ELR (cell line): ENCODE data around the gene CCDC167.
A peak's percentile ranks its signal among the peaks of the same experiment; 100 is the strongest.

Experiments used
- DNase-seq: peaks from one replicate; pipeline ENCODE4 v3.0.0-alpha.2; 2015; ENCODE audit warnings: low read depth

Gene CCDC167

GRCh38 chr6:37530297-37530696, 30.6 kb upstream of the CCDC167 start:
- DNase-seq: no peak

GRCh38 chr6:37528541-37528940, 28.8 kb upstream of the CCDC167 start:
- DNase-seq: no peak

- DNase-seq: peak; percentile 47
Measured at GRCh38 chr6:37525460-37526357, 26.0 kb upstream of the CCDC167 start.

DNA sequence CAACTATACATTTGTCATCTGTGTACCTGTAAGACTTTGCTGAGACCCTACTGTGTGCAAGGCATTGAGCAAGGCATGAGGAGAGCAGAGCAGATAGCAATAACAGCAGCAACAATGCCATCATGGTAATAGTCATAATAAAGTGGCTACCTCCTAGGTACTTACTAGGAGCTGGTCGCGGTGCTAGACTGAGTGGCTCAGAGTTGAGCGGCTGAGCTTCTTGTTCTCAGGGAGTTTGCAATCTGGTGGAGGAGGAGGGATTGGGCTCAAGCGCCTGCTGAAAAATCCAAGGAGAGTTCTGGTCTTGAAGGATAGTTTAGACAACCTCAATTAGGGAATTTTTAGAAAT, 25.3 kb upstream of the CCDC167 start:
- no peak for DNase-seq

DNA sequence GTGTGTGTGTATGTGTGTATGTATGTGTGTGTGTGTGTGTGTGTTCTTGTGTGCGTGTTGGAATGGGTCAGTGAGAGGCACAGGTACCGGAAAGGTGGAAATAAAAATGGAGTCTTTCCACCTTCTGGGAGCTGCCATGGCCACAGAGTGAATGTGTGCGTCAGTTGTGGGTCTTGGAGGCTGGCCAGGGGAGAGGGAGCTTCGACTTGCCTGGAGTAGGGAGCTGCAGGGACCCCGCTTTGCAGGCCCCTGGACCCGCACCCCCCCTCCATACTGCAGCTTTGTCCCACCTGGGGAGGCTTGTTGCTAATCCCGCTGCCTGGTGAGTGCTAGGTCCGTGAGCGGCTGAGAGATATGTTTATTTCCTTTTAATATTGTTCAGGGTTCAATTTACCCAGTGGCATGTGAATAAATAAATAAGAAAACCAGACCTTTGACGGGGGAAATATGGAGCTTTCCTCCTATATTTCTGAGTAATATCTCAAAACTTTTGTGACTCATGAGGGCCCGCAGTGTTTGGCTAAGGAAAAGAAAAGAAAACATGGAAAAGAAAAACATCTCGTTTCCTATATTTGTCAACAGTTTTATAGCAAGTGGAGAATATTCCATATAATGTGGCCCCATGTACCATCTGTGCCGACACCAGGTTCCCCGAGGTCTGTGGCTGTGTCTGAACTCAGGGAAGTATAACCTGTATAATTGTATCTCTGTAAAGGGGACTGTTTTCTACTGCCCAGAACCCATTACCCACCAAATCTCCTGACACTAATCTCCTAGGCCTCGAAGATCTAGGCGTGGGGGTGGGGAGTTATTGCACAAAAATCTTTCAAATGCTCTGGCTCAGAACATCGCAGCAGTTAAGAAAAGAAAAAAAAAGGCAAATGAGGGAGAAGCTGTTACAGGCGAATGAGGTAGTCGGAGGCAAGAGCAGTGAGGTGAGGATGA, 24.6 kb upstream of the CCDC167 start:
- DNase-seq: peak; percentile 87

DNA sequence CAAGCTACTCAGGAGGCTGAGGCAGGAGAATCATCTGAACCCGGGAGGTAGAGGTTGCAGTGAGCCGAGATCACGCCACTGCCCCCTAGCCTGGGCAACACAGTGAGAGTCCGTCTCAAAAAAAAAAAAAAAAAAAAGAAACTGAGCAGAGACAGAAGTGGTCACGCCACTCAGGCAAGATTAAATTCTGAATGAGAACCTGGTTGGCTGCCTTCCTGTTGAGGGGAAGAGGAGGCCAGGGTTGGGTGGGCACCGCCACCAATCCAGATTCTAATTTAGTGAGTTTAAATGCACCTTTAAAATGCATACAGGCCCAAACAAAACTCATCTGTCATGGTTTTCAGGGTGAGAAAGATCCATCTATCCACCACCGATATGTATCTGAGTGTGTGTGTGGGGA, 23.7 kb upstream of the CCDC167 start:
- DNase-seq: no peak

DNA sequence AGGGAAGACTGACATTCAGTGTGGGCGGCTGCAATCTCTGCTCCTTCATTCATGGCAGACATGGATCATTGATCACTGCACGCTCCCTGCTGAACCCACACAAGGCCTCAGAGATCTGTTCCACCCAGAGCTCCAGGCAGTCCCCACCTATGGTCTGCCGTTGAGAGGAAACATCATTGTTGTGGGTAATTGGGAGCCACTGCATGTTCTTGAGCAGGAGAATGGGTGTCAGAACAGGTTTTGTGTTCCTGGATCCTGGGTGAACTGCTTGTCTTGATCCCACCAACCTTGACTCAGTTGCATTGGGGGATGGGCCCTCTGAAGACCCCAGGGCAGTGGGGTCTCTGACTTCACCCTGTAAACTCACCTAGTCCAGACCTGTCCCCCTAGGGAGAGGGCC, 23.1 kb upstream of the CCDC167 start:
- DNase-seq: no peak

DNA sequence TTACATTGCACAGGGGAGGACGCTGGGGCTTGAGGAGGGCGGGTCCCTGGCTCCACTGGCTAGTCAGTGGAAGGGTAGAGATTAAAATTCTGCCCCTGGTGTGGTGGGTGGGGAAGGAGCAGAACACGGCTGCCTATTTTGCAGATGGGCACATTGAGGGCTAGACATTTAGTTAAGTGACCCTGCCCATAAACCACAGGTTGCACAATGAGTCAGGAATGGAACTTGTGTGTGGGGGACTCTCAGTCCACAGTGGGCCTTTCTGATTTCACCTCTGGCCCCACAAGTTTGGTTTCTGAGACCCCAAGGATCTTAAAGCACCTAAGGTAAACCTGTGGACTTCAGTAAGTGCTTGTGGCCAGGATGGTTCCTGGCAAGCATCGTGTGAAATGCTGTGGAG, 22.0 kb upstream of the CCDC167 start:
- no peak for DNase-seq

- no peak for DNase-seq
Measured at GRCh38 chr6:37520926-37521325, 21.2 kb upstream of the CCDC167 start.

GRCh38 chr6:37519461-37519860, 19.8 kb upstream of the CCDC167 start:
- no peak for DNase-seq

DNA sequence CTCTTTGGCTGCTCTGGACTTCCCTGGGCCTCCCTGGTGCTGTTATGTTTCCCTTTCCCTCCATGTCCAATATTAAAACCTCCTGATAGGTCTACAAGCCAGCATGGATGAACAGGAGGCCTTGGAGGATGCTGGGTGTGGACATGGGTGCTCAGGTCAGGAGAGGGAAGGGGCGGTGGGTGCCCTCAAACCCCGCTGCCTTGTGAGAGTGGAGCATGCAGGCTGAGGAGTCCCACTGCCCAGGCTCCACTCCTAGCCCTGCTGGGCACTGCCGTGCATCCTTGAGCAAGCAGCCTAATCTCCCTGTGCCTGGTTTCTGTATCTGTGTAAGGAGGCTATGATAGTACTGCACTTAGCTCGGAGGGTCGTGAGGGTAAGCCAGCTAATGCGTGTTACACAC, 18.4 kb upstream of the CCDC167 start:
- DNase-seq: no peak

DNA sequence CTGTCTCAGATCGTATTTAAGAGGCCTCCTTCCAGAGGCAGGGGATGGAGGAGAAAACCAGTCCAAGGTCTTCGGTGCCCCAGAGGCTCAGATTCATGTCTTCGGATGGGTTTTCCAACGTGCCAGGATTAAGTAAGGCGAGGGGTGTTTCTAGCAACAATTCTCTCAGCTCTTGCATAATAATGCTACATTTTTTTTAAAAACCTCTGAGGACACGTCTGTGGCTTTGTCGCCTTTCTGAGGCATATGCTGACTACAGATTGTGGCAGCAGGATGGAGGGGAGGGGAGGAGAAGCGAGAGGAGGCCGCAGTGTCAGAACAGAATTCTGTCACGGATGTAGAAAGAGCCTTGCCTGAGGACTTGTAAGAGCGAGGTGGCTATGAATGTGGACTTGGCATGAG, 17.7 kb upstream of the CCDC167 start:
- no peak for DNase-seq

- DNase-seq: no peak
Measured at GRCh38 chr6:37516920-37517405, 17.3 kb upstream of the CCDC167 start.

DNA sequence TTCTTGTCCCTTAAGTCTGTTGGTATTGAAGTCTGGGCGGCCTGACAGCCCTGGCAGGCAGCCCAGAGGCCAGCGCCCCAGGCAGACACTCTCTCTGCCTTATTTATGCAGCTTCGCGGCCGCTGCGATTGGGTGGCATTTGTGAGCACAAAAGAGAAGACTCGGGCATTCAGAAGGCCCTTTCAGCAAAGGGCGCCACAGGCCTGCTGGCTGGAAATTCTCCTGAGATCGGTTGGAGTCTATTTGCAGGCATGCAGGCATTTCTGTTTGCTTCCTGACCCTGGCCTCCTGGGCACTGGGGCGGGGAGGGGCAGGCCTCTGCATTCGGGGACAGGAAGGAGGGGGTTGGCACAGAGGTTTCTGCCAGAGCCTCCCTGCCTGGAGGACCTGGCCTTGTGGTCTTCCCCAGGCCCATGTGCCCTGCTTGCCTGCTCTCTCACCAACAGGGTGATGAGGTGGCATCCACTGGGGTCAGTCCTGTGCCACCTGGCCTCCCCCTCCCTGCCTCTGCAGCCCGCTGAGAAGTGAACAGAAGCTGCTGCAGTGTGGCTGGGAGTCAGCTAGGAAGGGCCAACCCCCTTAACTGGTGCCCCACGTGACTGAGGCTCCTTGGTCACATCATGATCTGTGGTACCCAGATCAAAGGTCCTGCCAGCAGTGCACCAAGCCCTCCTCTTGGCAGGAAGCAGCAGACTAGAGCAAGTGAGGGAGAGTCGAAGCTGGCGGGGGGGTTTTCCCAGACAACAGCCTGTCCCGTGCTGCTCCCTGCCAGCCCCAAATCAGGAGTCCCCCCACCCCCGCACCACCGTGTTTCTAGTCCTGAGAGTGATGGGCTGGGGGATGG, 16.6 kb upstream of the CCDC167 start:
- no peak for DNase-seq

GRCh38 chr6:37515712-37516075, 16.0 kb upstream of the CCDC167 start:
- no peak for DNase-seq

GRCh38 chr6:37514837-37515236, 15.1 kb upstream of the CCDC167 start:
- DNase-seq: no peak

DNA sequence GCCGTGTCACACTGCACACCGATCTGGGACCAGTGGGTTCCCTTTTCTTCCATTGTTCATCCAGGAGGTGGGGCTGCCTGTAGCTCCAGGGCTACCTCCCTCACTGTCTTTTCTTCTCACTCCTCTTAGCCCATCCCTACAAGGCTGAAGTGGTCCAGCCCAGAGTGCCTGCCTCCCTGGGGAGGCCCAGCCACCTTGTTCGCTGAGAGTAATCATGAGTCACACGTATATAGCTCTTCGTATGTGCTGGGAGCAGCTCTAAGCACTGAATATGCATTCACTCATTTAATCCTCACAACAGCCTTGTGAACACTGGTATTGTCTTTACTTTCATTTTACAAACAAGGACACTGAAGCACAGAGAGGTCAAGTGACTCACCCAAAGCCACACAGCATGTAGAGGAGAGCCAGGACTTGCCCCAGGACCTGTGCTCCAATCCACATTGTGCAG, 14.7 kb upstream of the CCDC167 start:
- DNase-seq: peak; percentile 90

DNA sequence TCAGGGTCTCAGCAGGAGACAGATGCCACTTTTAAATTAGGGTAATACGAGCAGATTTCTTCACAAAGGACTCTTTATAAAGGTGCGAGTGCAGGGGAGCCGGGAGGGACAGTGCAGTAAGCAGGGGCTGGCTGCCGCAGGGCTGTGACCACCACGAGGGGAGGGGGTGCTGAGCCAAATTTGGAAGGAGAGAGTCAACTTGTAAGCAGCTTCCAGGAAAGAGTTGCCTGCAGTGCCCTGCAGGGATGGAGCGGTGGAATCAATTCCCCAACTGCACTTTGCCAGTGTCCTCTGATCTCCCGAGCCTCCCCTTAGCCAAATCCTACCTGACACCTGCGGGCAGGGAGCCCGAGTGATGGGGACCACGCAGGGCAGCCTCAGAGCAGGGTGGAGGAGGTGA, 13.9 kb upstream of the CCDC167 start:
- DNase-seq: no peak

DNA sequence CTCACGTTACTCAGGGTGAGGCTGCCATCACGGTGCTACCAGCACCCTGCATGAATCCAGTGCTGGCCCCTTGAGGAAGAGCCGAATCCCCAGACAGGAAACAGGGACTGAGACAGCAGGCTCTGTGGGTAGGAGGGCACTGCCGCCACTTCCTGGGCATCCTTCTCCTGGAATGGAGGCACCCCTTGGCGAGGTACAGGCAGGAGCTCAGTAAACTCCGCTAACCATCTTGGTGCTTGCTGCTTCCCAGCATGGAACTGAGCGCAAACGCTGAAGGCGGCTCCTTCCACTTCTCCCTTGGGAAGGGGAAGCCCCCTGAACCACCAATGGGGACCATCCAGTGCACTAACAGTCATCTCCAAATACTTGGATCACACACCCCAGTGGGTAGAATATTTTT, 13.5 kb upstream of the CCDC167 start:
- DNase-seq: no peak

- DNase-seq: no peak
Measured at GRCh38 chr6:37512400-37513011, 12.8 kb upstream of the CCDC167 start.

- no peak for DNase-seq
Measured at GRCh38 chr6:37511910-37512399, 12.3 kb upstream of the CCDC167 start.
